Transverse colon (tissue), 4 donors: ENCODE data around the gene CPOX. TPM values are rescaled to one million over a fixed set of nuclear protein-coding genes. Genes with fewer than 3 reads are reported as not detected.

ENCODE experiments used
- DNase-seq: peaks from one replicate; pipeline ENCODE4 v3.0.0-alpha.2; 2019
- H3K27ac ChIP-seq, 4 donors: fragments of 200-600 bp; sonication (generic); 2 replicates each; pipeline ENCODE4 v1.5.1; 2016 to 2018; ENCODE audit warnings: inconsistent platforms in 4 of 4
- H3K27me3 ChIP-seq: fragments of 200-600 bp; sonication (generic); 2 replicates; pipeline ENCODE4 v1.5.1; 2017; ENCODE audit warnings: inconsistent platforms
- H3K36me3 ChIP-seq, 4 donors: fragments of 200-600 bp; sonication (generic); 2 replicates each; pipeline ENCODE4 v1.5.1; 2017 to 2019; ENCODE audit warnings: inconsistent platforms in 4 of 4
- H3K4me1 ChIP-seq, 4 donors: fragments of 200-600 bp; sonication (generic); 2 replicates each; pipeline ENCODE4 v1.5.1; 2017 to 2020; ENCODE audit warnings: inconsistent platforms in 4 of 4
- H3K4me3 ChIP-seq, 4 donors: fragments of 200-600 bp; sonication (generic); 1 replicate in 1 of 4; 2 replicates in 3 of 4; pipeline versions ENCODE4 v1.5.1 to v1.6.1; 2017 to 2019; ENCODE audit warnings: inconsistent platforms in 4 of 4
- H3K9me3 ChIP-seq, 2 donors: fragments of 200-600 bp; sonication (generic); 2 replicates each; pipeline ENCODE4 v1.5.1; 2017 to 2019; ENCODE audit warnings: inconsistent platforms in 2 of 2
- CTCF ChIP-seq, 5 experiments: fragments of 200-600 bp in 3 of 5; fragments of 450-650 bp in 2 of 5; sonication (generic) in 3 of 5; IDR thresholded peaks; 1 replicate in 2 of 5; 2 replicates in 3 of 5; pipeline ENCODE4 v1.5.1; 2016 to 2017; ENCODE audit warnings: antibody characterized with exemption in 5 of 5, inconsistent platforms in 3 of 5, mild to moderate bottlenecking in 2 of 5, moderate library complexity in 1 of 5
- EP300 ChIP-seq: sonication (generic); formaldehyde crosslinking; IDR thresholded peaks from one replicate; pipeline ENCODE4 v1.6.1; 2017; ENCODE audit warnings: antibody characterized with exemption, low read depth
- POLR2A ChIP-seq: fragments of 450-650 bp; IDR thresholded peaks from one replicate; pipeline ENCODE4 v1.6.1; 2016; ENCODE audit warnings: antibody characterized with exemption, mild to moderate bottlenecking, moderate library complexity
- POLR2AphosphoS5 ChIP-seq, 3 donors: sonication (generic); formaldehyde crosslinking; IDR thresholded peaks; one replicate each; pipeline ENCODE4 v1.6.1; 2016; ENCODE audit warnings: antibody characterized with exemption in 3 of 3
- WGBS, 2 donors: methylation state at CpG; one replicate each; pipeline ENCODE4 v1.1.5; 2018; ENCODE audit warnings: low coverage in 1 of 2; 5-methylcytosine and 5-hydroxymethylcytosine counted together
- in situ Hi-C, 4 donors: fragments of 200-750 bp; cut with MboI; loops; one replicate each; pipeline versions ENCODE4 v1.15.0 to v1.15.1; 2017; ENCODE audit warnings: low sequenced_read_pairs in 3 of 4, low pct_ligation_motif_present in 1 of 4, low pct_unique_long_range_greater_than_20kb in 1 of 4
- intact Hi-C: fragments of 100-400 bp; cut with DNase I; formaldehyde crosslinking; loops from one replicate; pipeline ENCODE4 v1.15.1; 2023; ENCODE audit warnings: low total_unique reads
- total RNA-seq, 4 donors: library from RNA; depleted of rRNA; stranded (reverse); fragments of >200 nt; gene quantifications; one replicate each; pipeline ENCODE4 v1.1.0, GENCODE V29; 2016

The CPOX gene
- total RNA-seq, 4 donors from 2014 or later, result 17.9 to 30.7 (median 26.3) TPM

GRCh38 chr3:98581474-98581873 is 11.9 kb downstream of the CPOX start:
- Histone ChIP-seq H3K27ac (no peak overlapping the region), H3K36me3 (peaks cover 0 to 26% (median 2%) of the 10 kb centered on the region in 4 donors), H3K27me3 (no peaks in the 10 kb centered on the region), H3K4me3 (no peak overlapping the region), H3K9me3 (no peaks in the 10 kb centered on the region), H3K4me1 (no peaks in the 10 kb centered on the region)
- intact Hi-C loops (no loop called here), in situ Hi-C loops (loop anchor here in 2 of 4 donors (10.0 to 25.0 kb wide), 3 partner anchors 67 to 544 kb away; partner anchors contain the start of gene GABRR3 (in 1 of the 2))
- TF ChIP-seq EP300, result no peak
- WGBS, 2 donors, result 95 to 100% methylated on average over 1 of the region's 1 CpG
- DNase-seq, result no peak

GRCh38 chr3:98580401-98581386 is 12.7 kb downstream of the CPOX start:
- TF ChIP-seq POLR2AphosphoS5 (IDR thresholded peaks at IDR 0.05) (no peak), CTCF (IDR thresholded peaks at IDR 0.05) (no peak), EP300 (no peak), POLR2A (no peak)
- Histone ChIP-seq H3K4me3 (no peak overlapping the region), H3K27ac (no peak overlapping the region), H3K9me3 (no peaks in the 10 kb centered on the region), H3K36me3 (peaks cover 0 to 26% (median 2%) of the 10 kb centered on the region in 4 donors), H3K27me3 (no peaks in the 10 kb centered on the region), H3K4me1 (no peaks in the 10 kb centered on the region)
- WGBS, 2 donors, result 95% methylated on average over 8 of the region's 8 CpGs
- intact Hi-C loops, result no loop called here
- in situ Hi-C loops, result loop anchor here in 2 of 4 donors (10.0 to 25.0 kb wide), 3 partner anchors 66 to 543 kb away; partner anchors contain the start of gene GABRR3 (in 1 of the 2)
- DNase-seq, result no peak

- Histone ChIP-seq H3K9me3 (no peaks in the 10 kb centered on the region), H3K4me3 (no peak overlapping the region), H3K27ac (no peak overlapping the region), H3K36me3 (peaks cover 0 to 21% (median 2%) of the 10 kb centered on the region in 4 donors), H3K4me1 (no peaks in the 10 kb centered on the region), H3K27me3 (no peaks in the 10 kb centered on the region)
- in situ Hi-C loops, result loop anchor here in 2 of 4 donors (25.0 kb wide), 2 partner anchors 240 to 540 kb away; partner anchors contain the start of gene GABRR3 (in 1 of the 2)
- 78 to 84% methylated on average over 3 to 4 of the region's 4 CpGs for WGBS, 2 donors
- DNase-seq, result no peak
- intact Hi-C loops, result no loop called here
- no peak for TF ChIP-seq EP300
- no peak for TF ChIP-seq POLR2AphosphoS5 (IDR thresholded peaks at IDR 0.05)
- no peak for TF ChIP-seq POLR2A
- TF ChIP-seq CTCF (IDR thresholded peaks at IDR 0.05), result no peak
Measured at GRCh38 chr3:98577178-98577895, 16.1 kb downstream of the CPOX start.

- 67 to 84% methylated on average over 6 of the region's 6 CpGs for WGBS, 2 donors
- H3K36me3 ChIP-seq, result no peaks in the 10 kb centered on the region
- in situ Hi-C loops, result no loop called here
- no peaks in the 10 kb centered on the region for H3K27me3 ChIP-seq
- intact Hi-C loops, result no loop called here
- no peak overlapping the region for H3K27ac ChIP-seq
- H3K4me1 ChIP-seq, result no peaks in the 10 kb centered on the region
- H3K9me3 ChIP-seq, result no peaks in the 10 kb centered on the region
- H3K4me3 ChIP-seq, result no peak overlapping the region
- DNase-seq, result no peak
- TF ChIP-seq CTCF (IDR thresholded peaks at IDR 0.05) (no peak), EP300 (no peak), POLR2AphosphoS5 (IDR thresholded peaks at IDR 0.05) (no peak), POLR2A (no peak)
Measured at GRCh38 chr3:98574132-98574531, 19.3 kb downstream of the CPOX start.
